ENCODE measurements around the gene DAB2IP.

The DAB2IP gene

GRCh38 chr9:121808781-121809180 lies 157.3 kb downstream of the DAB2IP start:
- Histone ChIP-seq H3K9me3 (ENCODE audit: control insufficient read depth, insufficient read depth, low read depth, low read length) (no peaks in the 10 kb centered on the region), H3K4me1 (ENCODE audit: control insufficient read depth, insufficient read depth, low read length) (no peaks in the 10 kb centered on the region), H3K36me3 (ENCODE audit: control insufficient read depth in 2 of 2, insufficient read depth in 1 of 2, low read length in 2 of 2) (no peaks in the 10 kb centered on the region), H3K27ac (ENCODE audit: extremely low read depth, low read depth, low read length) (no peak overlapping the region), H3K4me3 (ENCODE audit: low read depth, low read length) (no peak overlapping the region)
- ChIA-PET POLR2A (no interaction called here), CTCF (no interaction called here)
- TF ChIP-seq ZNF473 (tag by site-specific recombination; IDR thresholded peaks at IDR 0.05) = no peak
- TF ChIP-seq ZNF629 (tag by site-specific recombination; IDR thresholded peaks at IDR 0.05) = no peak
- TF ChIP-seq ZNF211 (tag by site-specific recombination; IDR thresholded peaks at IDR 0.05; ENCODE audit: low read depth) = no peak

DNA sequence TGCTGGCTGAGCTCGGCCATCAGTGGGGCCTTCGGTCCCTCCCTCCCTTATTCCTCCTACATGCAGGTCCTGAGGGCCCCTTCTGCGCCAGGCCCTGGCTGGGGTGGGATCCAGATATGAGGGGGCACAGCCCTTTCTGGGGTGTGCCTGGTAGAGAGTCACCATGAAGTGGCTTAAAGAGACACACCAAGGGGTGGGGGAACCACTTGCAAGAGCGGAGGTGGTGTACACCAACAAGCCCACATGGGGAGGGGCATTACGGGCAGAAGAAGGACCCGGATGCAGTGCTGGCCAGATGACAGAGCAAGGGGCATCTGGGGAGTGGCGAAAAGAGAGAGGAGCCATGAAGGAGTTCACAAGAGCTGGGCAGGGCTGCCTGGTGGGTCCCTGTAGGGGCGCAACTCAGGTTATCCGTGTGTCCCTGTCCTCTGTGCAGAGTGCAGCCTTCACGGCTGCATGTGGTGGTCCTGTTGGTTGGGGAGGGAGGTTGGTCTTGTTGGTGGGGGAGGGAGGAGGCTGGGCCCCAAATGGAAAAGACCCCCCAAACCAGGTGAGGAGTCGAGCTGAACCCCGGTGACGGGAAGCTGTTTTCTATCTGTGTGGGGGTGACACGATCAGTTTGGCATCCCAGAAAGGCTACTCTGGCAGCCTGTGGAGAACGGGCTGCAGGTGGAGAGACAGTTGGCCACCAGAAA lies 158.1 kb downstream of the DAB2IP start:
- POLR2A ChIA-PET = no interaction called here
- H3K4me1 ChIP-seq (ENCODE audit: control insufficient read depth, insufficient read depth, low read length) = no peaks in the 10 kb centered on the region
- no peaks in the 10 kb centered on the region for H3K36me3 ChIP-seq (ENCODE audit: control insufficient read depth in 2 of 2, insufficient read depth in 1 of 2, low read length in 2 of 2)
- CTCF ChIA-PET = no interaction called here
- H3K9me3 ChIP-seq (ENCODE audit: control insufficient read depth, insufficient read depth, low read depth, low read length) = no peaks in the 10 kb centered on the region
- TF ChIP-seq ZNF560 (tag by site-specific recombination; IDR thresholded peaks at IDR 0.05; ENCODE audit: borderline replicate concordance) (no peak), GLI2 (tag by site-specific recombination; IDR thresholded peaks at IDR 0.05; ENCODE audit: borderline replicate concordance, low read depth) (no peak), ZNF174 (tag by site-specific recombination; IDR thresholded peaks at IDR 0.05) (no peak), KLF16 (tag by site-specific recombination; IDR thresholded peaks at IDR 0.05) (no peak), ZNF610 (tag by site-specific recombination; IDR thresholded peaks at IDR 0.05; ENCODE audit: borderline replicate concordance) (no peak), SP2 (tag by site-specific recombination; IDR thresholded peaks at IDR 0.05) (no peak)
- TF ChIP-seq, protein P1, sequence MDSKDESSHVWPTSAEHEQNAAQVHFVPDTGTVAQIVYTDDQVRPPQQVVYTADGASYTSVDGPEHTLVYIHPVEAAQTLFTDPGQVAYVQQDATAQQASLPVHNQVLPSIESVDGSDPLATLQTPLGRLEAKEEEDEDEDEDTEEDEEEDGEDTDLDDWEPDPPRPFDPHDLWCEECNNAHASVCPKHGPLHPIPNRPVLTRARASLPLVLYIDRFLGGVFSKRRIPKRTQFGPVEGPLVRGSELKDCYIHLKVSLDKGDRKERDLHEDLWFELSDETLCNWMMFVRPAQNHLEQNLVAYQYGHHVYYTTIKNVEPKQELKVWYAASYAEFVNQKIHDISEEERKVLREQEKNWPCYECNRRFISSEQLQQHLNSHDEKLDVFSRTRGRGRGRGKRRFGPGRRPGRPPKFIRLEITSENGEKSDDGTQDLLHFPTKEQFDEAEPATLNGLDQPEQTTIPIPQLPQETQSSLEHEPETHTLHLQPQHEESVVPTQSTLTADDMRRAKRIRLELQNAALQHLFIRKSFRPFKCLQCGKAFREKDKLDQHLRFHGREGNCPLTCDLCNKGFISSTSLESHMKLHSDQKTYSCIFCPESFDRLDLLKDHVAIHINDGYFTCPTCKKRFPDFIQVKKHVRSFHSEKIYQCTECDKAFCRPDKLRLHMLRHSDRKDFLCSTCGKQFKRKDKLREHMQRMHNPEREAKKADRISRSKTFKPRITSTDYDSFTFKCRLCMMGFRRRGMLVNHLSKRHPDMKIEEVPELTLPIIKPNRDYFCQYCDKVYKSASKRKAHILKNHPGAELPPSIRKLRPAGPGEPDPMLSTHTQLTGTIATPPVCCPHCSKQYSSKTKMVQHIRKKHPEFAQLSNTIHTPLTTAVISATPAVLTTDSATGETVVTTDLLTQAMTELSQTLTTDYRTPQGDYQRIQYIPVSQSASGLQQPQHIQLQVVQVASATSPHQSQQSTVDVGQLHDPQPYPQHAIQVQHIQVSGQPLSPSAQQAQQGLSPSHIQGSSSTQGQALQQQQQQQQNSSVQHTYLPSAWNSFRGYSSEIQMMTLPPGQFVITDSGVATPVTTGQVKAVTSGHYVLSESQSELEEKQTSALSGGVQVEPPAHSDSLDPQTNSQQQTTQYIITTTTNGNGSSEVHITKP (tag by site-specific recombination; IDR thresholded peaks at IDR 0.05) = no peak
- TF ChIP-seq, protein P2, sequence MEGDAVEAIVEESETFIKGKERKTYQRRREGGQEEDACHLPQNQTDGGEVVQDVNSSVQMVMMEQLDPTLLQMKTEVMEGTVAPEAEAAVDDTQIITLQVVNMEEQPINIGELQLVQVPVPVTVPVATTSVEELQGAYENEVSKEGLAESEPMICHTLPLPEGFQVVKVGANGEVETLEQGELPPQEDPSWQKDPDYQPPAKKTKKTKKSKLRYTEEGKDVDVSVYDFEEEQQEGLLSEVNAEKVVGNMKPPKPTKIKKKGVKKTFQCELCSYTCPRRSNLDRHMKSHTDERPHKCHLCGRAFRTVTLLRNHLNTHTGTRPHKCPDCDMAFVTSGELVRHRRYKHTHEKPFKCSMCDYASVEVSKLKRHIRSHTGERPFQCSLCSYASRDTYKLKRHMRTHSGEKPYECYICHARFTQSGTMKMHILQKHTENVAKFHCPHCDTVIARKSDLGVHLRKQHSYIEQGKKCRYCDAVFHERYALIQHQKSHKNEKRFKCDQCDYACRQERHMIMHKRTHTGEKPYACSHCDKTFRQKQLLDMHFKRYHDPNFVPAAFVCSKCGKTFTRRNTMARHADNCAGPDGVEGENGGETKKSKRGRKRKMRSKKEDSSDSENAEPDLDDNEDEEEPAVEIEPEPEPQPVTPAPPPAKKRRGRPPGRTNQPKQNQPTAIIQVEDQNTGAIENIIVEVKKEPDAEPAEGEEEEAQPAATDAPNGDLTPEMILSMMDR (tag by site-specific recombination; IDR thresholded peaks at IDR 0.05) = no peak
- no peak overlapping the region for H3K4me3 ChIP-seq (ENCODE audit: low read depth, low read length)
- H3K27ac ChIP-seq (ENCODE audit: extremely low read depth, low read depth, low read length) = no peak overlapping the region

DNA sequence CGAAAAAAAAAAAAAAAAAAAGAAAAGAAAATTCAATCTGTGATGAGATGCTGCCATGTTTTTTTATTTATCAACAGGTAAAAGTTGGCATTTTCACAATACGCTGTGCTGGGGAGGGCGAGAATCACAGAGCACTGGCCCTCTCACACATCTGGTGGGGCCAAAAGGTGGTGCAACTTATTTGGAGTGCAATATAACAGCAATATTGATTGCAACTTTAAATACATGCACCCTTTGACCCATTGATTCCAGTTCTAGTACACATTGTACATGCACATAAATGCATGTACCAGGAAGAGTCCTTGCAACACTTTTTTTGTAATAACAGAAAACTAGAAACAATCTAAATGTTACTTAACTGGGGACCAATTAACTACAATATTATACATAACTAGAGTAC lies 159.1 kb downstream of the DAB2IP start:
- no peak overlapping the region for H3K27ac ChIP-seq (ENCODE audit: extremely low read depth, low read depth, low read length)
- CTCF ChIA-PET = interaction anchor here (0.9 kb wide), 1 partner anchor 124 kb away, joined by 4 read pairs; no protein-coding TSS in a partner anchor
- POLR2A ChIA-PET = no interaction called here
- no peaks in the 10 kb centered on the region for H3K36me3 ChIP-seq (ENCODE audit: control insufficient read depth in 2 of 2, insufficient read depth in 1 of 2, low read length in 2 of 2)
- H3K4me1 ChIP-seq (ENCODE audit: control insufficient read depth, insufficient read depth, low read length) = no peaks in the 10 kb centered on the region
- no peaks in the 10 kb centered on the region for H3K9me3 ChIP-seq (ENCODE audit: control insufficient read depth, insufficient read depth, low read depth, low read length)
- H3K4me3 ChIP-seq (ENCODE audit: low read depth, low read length) = no peak overlapping the region
- no peak for TF ChIP-seq OSR2 (tag by site-specific recombination; IDR thresholded peaks at IDR 0.05)
- TF ChIP-seq ZBTB48 (tag by site-specific recombination; IDR thresholded peaks at IDR 0.05) = no peak
- no peak for TF ChIP-seq ZNF175 (tag by site-specific recombination; IDR thresholded peaks at IDR 0.05)
- TF ChIP-seq, protein P3, sequence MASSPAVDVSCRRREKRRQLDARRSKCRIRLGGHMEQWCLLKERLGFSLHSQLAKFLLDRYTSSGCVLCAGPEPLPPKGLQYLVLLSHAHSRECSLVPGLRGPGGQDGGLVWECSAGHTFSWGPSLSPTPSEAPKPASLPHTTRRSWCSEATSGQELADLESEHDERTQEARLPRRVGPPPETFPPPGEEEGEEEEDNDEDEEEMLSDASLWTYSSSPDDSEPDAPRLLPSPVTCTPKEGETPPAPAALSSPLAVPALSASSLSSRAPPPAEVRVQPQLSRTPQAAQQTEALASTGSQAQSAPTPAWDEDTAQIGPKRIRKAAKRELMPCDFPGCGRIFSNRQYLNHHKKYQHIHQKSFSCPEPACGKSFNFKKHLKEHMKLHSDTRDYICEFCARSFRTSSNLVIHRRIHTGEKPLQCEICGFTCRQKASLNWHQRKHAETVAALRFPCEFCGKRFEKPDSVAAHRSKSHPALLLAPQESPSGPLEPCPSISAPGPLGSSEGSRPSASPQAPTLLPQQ (tag by site-specific recombination; IDR thresholded peaks at IDR 0.05) = no peak
- TF ChIP-seq, protein P4, sequence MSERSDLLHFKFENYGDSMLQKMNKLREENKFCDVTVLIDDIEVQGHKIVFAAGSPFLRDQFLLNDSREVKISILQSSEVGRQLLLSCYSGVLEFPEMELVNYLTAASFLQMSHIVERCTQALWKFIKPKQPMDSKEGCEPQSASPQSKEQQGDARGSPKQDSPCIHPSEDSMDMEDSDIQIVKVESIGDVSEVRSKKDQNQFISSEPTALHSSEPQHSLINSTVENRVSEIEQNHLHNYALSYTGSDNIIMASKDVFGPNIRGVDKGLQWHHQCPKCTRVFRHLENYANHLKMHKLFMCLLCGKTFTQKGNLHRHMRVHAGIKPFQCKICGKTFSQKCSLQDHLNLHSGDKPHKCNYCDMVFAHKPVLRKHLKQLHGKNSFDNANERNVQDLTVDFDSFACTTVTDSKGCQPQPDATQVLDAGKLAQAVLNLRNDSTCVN (tag by site-specific recombination; optimal IDR thresholded peaks at IDR 0.05) = no peak
- no peak for TF ChIP-seq BCL11A (tag by site-specific recombination; IDR thresholded peaks at IDR 0.05; ENCODE audit: low read depth)
- no peak for TF ChIP-seq ZNF184 (tag by site-specific recombination; IDR thresholded peaks at IDR 0.05)
- TF ChIP-seq ZNF677 (tag by site-specific recombination; IDR thresholded peaks at IDR 0.05) = no peak
- no peak for TF ChIP-seq ZBTB6 (tag by site-specific recombination; IDR thresholded peaks at IDR 0.05)
- no peak for TF ChIP-seq ZBTB7A (tag by site-specific recombination; IDR thresholded peaks at IDR 0.05; ENCODE audit: low read depth)
- TF ChIP-seq ZSCAN16 (tag by site-specific recombination; IDR thresholded peaks at IDR 0.05) = no peak
- TF ChIP-seq ZNF221 (tag by site-specific recombination; IDR thresholded peaks at IDR 0.05; ENCODE audit: borderline replicate concordance) = no peak
